ENCODE data around the gene CD248.

Gene CD248

DNA sequence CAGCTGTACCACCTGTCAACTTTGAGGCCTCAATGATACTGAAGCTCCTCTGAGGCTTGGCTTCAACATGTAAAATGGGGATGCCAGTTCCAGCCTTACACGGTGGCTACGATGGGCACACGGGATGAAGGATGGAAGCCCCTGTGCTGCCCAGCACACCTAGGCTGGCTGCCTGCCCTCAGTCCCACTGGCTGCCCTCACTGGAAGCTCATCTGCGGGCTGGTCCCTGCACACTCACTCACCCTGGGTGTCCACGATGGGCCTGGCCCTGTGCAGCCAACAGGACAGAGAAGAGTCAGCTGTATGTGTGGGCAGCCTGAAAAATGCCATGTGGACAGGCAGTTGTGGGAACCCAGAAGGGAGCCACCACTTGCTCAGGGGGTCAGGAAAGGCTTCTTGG is 30.1 kb downstream of the CD248 start:
- no peak overlapping the region for H3K4me3 ChIP-seq (ENCODE audit: low read length)
- TF ChIP-seq, protein P1, sequence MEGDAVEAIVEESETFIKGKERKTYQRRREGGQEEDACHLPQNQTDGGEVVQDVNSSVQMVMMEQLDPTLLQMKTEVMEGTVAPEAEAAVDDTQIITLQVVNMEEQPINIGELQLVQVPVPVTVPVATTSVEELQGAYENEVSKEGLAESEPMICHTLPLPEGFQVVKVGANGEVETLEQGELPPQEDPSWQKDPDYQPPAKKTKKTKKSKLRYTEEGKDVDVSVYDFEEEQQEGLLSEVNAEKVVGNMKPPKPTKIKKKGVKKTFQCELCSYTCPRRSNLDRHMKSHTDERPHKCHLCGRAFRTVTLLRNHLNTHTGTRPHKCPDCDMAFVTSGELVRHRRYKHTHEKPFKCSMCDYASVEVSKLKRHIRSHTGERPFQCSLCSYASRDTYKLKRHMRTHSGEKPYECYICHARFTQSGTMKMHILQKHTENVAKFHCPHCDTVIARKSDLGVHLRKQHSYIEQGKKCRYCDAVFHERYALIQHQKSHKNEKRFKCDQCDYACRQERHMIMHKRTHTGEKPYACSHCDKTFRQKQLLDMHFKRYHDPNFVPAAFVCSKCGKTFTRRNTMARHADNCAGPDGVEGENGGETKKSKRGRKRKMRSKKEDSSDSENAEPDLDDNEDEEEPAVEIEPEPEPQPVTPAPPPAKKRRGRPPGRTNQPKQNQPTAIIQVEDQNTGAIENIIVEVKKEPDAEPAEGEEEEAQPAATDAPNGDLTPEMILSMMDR (IDR thresholded peaks at IDR 0.05; ENCODE audit: insufficient read depth, low read depth, low read length, missing control alignments), result no peak
- DNase-seq (ENCODE audit: low read depth), result no peak

DNA sequence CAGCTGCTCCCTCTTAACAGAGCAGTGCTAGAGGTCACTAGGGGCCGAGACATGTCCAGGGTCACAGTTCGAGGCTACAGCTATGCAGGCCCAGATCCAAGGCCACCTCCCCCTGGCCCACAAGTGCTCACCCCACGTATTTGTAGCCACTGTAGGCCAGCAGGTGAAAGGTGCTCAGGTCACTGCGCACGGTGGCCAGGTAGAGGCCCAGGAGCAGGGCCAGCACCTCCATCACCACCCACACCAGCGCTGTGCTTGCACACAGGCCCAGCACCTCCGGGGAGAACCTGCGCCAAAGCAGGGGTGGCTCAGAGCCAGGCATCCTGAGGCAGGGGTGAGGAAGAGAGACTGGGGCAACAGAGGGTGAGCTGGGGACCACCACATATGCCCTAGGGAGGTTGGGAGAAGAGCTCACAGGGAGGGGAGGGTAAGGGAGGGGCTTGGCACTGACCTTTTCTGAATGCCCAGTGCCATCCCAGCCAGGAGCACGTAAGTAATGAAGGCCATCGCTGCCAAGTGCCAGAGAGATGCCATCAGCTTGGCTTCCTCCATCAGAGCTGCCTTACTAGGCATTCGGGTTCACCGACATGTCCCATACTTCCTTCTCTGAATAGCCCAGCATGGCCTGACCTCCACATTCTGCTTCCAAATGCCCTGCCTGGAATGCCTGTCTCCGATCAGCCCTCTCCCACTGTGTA is 31.4 kb downstream of the CD248 start:
- no peak overlapping the region for H3K4me3 ChIP-seq (ENCODE audit: low read length)
- DNase-seq (ENCODE audit: low read depth), result no peak
- TF ChIP-seq, protein P1 (IDR thresholded peaks at IDR 0.05; ENCODE audit: insufficient read depth, low read depth, low read length, missing control alignments), result no peak

DNA sequence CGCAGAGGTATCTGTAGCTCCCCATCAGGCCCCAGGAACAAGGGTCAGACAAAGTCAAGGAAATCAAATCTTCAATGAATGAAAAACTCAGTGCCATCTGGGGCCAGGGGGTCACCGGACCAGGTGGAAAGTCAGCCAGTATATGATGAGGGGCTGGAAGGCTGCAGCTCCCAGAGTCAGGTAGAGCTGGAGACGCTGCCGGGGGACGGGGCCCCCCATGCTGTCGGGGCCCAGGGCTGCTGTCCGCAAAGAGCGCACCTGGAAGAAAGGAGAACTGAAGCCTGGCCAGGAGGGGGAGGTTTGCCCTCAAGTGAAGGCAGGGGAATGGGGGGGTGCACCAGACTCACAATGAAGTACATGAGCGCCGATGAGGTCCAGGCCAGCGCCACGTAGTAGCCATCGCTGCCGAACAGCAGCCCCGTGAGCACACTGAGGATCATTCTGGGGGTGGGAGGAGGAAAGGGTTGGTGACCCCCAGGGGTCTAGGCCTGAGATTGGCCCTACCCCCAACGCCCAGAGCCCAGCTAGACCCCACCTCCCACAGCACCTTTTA is 32.2 kb downstream of the CD248 start:
- no peak overlapping the region for H3K4me3 ChIP-seq (ENCODE audit: low read length)
- TF ChIP-seq, protein P1 (IDR thresholded peaks at IDR 0.05; ENCODE audit: insufficient read depth, low read depth, low read length, missing control alignments), result no peak

DNA sequence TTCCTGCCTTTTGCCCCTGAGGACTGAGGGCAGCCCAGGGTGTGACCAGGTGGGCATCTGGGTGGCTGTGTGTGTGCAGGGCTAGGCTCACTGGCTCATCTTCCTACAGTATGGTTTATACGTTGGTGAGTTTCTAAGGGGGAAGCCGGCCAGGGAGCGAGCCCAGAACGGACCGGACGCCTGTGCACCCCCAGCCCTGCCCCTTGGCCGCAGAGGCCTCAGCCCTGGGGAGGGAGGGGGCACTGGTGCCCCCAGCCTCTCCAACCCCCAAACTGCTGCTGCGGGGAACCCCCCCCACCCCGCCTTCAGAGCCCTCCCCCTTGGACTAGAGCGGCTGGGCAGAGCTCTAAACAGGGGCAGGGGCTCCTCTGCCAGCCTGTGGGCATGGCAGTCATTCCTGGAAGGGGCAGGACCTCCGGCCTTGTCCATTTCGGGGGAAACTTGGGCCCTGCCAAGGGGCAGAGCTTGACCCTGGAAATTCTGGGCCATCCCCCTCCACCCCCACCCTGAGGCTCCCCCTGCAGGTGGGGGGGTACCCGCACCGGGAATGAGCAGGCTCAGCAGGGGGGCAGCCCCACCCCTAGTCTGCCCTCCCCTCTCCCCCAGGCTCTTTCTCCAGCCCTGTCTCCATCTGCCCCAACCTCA is 33.3 kb downstream of the CD248 start:
- no peak overlapping the region for H3K4me3 ChIP-seq (ENCODE audit: low read length)
- TF ChIP-seq, protein P1 (IDR thresholded peaks at IDR 0.05; ENCODE audit: insufficient read depth, low read depth, low read length, missing control alignments), result no peak
- no peak for DNase-seq (ENCODE audit: low read depth)

More for the DNA sequence above, 32.2 kb downstream of the CD248 start:
- DNase-seq (ENCODE audit: low read depth), result no peak

DNA sequence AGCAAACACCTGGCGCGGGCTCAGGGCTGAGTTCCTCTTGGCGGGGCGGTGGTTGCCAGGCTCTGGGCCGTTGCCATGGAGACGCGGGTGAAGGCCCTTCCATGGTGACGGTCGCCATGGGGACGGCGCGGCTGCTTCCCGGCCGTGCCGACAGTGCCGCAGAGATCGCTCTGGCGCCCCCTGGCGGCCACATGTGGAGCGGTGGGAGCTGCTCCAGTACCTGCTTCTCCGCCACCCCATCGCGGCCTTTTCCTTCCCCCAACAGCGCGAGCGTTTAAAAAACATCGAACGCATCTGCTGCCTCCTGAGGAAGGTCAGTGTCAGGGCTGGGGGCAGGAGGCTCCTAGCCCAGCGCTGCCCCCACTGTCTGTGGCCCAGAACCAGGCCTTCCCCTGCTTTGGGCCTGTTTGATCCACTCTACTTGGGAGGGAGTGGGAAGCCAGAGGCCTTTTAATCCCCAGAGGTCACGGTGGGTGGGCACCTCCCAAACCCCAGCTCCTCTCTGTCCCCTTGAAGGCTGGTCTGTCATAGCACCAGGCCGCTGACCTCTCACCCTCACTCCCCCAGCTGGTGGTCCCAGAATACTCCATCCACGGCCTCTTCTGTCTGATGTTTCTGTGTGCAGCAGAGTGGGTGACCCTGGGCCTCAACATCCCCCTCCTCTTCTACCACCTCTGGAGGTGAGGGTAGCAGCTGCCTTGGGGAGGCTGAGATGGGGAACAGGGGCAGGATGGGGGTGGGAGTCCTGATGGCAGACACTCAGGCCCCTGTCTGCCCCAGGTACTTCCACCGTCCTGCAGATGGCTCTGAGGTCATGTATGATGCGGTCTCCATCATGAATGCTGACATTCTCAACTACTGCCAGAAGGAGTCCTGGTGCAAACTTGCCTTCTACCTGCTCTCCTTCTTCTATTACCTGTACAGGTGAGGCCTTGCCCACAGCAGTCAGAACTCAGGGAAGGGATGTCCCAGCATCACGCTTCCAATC is 34.1 kb downstream of the CD248 start:
- DNase-seq (ENCODE audit: low read depth), result peak; percentile 95
- H3K4me3 ChIP-seq (ENCODE audit: low read length), result no peak overlapping the region
- TF ChIP-seq, protein P1 (IDR thresholded peaks at IDR 0.05; ENCODE audit: insufficient read depth, low read depth, low read length, missing control alignments), result peak; percentile 84

DNA sequence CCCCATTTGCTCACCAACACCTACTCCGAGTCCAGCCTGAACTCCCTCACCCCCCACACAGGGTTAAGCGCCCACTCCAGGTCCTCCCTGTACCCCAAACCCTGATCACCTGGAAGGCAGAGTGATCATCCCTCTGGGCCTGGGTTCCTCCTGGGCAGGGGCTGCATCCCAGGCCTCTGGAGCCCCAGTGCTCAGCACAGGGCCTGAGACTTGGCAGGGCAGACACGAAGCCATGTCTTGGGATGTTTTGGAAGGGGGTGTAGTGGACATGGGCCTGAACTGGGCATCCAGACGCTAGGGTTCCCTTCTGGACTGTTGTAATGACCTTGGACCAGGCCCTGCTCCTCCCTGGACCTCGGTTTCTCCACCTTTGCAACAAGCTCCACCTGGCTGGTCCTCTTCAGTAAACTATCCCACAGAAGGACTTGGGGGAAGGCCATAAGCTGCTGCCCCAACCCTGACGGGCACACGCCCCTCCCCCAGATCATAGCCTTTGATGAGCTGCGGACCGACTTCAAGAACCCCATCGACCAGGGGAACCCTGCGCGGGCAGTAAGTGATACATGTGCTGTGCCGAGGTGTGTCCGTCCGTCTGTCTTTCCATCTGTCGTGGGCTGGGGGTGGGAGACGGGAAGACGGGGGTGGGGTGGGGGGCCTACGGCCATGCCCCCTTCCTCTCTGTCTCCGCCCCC is 34.9 kb downstream of the CD248 start:
- no peak for DNase-seq (ENCODE audit: low read depth)
- no peak overlapping the region for H3K4me3 ChIP-seq (ENCODE audit: low read length)
- TF ChIP-seq, protein P1 (IDR thresholded peaks at IDR 0.05; ENCODE audit: insufficient read depth, low read depth, low read length, missing control alignments), result no peak
